Thyroid gland (tissue), 4 donors: ENCODE results near the gene PPP1R15A. TPM values are rescaled to one million over a fixed set of nuclear protein-coding genes. Genes with fewer than 3 reads are reported as not detected.

ENCODE experiments used
- DNase-seq, 2 donors: peaks; one replicate each; pipeline ENCODE4 v3.0.0-alpha.2; 2019
- H3K27ac ChIP-seq, 3 donors: fragments of 200-600 bp; sonication (generic); 1 replicate in 2 of 3; 2 replicates in 1 of 3; pipeline ENCODE4 v1.5.1; 2016 to 2019; ENCODE audit warnings: mild to moderate bottlenecking in 1 of 3, moderate library complexity in 1 of 3
- H3K27me3 ChIP-seq: fragments of 200-600 bp; sonication (generic); one replicate; pipeline ENCODE4 v1.5.1; 2019
- H3K36me3 ChIP-seq, 2 donors: fragments of 200-600 bp; sonication (generic); one replicate each; pipeline ENCODE4 v1.5.1; 2016 to 2019
- H3K4me1 ChIP-seq, 2 donors: fragments of 200-600 bp; sonication (generic); one replicate each; pipeline ENCODE4 v1.5.1; 2017 to 2019
- H3K4me3 ChIP-seq, 3 donors: fragments of 200-600 bp; sonication (generic); replicated peaks in 1 of 3; 1 replicate in 2 of 3; 2 replicates in 1 of 3; pipeline ENCODE4 v1.5.1; 2016; ENCODE audit warnings: mild to moderate bottlenecking in 1 of 3
- H3K9me3 ChIP-seq: fragments of 200-600 bp; sonication (generic); one replicate; pipeline ENCODE4 v1.5.1; 2017
- POLR2A ChIP-seq, 2 donors: fragments of 450-650 bp; IDR thresholded peaks; one replicate each; pipeline ENCODE4 v1.6.1; 2017; ENCODE audit warnings: antibody characterized with exemption in 2 of 2, mild to moderate bottlenecking in 2 of 2, moderate library complexity in 1 of 2
- WGBS, 2 donors: methylation state at CpG; one replicate each; pipeline ENCODE4 v1.1.5; 2017; 5-methylcytosine and 5-hydroxymethylcytosine counted together
- intact Hi-C: fragments of 100-400 bp; cut with DNase I; formaldehyde crosslinking; loops from one replicate; pipeline ENCODE4 v1.15.1; 2023
- total RNA-seq, 4 donors: library from RNA; depleted of rRNA; stranded (reverse); fragments of >200 nt; gene quantifications; one replicate each; pipeline ENCODE4 v1.2.3, GENCODE V29; 2016
- TF ChIP-seq, protein P1 (sequence below), 6 experiments: fragments of 200-600 bp in 3 of 6; fragments of 450-650 bp in 3 of 6; sonication (generic) in 3 of 6; IDR thresholded peaks; one replicate each; pipeline ENCODE4 v1.5.1; 2016 to 2019; ENCODE audit warnings: antibody characterized with exemption in 6 of 6, mild to moderate bottlenecking in 2 of 6, inconsistent platforms in 1 of 6, moderate library complexity in 1 of 6

Gene PPP1R15A
- total RNA-seq, 4 donors from 2014 or later: 18.7 to 31.7 (median 24.2) TPM

DNA sequence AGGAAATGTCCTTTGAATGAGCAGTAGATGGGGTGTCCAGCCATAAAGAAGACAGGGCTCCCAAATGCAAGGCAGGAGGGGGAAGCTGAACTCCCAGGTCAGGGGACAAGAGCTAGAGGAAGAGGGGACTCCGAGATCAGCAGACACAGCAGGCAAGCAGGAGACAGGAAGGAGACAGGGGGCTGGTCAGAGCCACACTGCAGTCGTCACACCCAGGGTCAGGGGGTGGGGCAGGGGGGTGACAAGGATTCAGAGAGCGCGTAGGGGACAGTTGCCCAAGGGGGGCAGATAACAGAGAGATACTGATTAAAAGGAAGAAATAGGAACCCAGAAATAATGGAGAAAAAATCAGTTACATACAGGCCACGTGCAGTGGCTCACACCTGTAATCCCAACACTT is 39.2 kb upstream of the PPP1R15A start:
- DNase-seq: no peak
- WGBS, 2 donors: 83 to 88% methylated on average over 5 of the region's 5 CpGs
- no peak overlapping the region for H3K27ac ChIP-seq
- no peaks in the 10 kb centered on the region for H3K27me3 ChIP-seq
- no peak for TF ChIP-seq POLR2A (IDR thresholded peaks at IDR 0.05)
- TF ChIP-seq, protein P1, sequence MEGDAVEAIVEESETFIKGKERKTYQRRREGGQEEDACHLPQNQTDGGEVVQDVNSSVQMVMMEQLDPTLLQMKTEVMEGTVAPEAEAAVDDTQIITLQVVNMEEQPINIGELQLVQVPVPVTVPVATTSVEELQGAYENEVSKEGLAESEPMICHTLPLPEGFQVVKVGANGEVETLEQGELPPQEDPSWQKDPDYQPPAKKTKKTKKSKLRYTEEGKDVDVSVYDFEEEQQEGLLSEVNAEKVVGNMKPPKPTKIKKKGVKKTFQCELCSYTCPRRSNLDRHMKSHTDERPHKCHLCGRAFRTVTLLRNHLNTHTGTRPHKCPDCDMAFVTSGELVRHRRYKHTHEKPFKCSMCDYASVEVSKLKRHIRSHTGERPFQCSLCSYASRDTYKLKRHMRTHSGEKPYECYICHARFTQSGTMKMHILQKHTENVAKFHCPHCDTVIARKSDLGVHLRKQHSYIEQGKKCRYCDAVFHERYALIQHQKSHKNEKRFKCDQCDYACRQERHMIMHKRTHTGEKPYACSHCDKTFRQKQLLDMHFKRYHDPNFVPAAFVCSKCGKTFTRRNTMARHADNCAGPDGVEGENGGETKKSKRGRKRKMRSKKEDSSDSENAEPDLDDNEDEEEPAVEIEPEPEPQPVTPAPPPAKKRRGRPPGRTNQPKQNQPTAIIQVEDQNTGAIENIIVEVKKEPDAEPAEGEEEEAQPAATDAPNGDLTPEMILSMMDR (IDR thresholded peaks at IDR 0.05): no peak
- H3K36me3 ChIP-seq: no peaks in the 10 kb centered on the region
- peaks cover 15 to 18% of the 10 kb centered on the region in 2 donors for H3K4me1 ChIP-seq
- intact Hi-C loops: loop anchor here (10.0 kb wide), 1 partner anchor 188 kb away; the partner anchor contains the start of gene CA11
- H3K4me3 ChIP-seq: no peak overlapping the region
- no peaks in the 10 kb centered on the region for H3K9me3 ChIP-seq

DNA sequence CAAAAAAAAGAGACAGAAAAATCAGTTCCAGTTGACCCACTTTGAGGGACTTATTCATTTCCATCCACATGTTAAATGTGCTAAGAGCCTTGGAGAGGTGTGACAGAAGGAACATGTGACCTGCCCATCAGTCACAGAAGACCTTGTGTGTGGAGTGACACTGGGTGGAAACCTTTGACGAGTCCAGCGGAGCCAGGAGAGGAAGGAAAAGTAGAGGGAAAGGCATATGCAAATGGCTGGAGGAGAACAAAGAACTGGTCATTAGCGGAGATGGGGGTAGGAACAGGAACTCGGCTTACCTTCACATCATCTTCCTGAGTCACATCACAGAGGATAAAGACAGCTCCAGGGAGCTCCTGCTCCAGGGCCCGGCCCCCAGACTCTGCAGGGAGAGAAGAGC is 38.2 kb upstream of the PPP1R15A start:
- DNase-seq: no peak
- WGBS, 2 donors: 82% methylated on average over 5 of the region's 5 CpGs
- no peaks in the 10 kb centered on the region for H3K36me3 ChIP-seq
- H3K4me3 ChIP-seq: no peak overlapping the region
- H3K4me1 ChIP-seq: peaks cover 15 to 18% of the 10 kb centered on the region in 2 donors
- TF ChIP-seq, protein P1 (IDR thresholded peaks at IDR 0.05): no peak
- TF ChIP-seq POLR2A (IDR thresholded peaks at IDR 0.05): no peak
- intact Hi-C loops: loop anchor here (10.0 kb wide), 1 partner anchor 189 kb away; the partner anchor contains the start of gene CA11
- H3K27me3 ChIP-seq: no peaks in the 10 kb centered on the region
- H3K9me3 ChIP-seq: no peaks in the 10 kb centered on the region
- no peak overlapping the region for H3K27ac ChIP-seq

DNA sequence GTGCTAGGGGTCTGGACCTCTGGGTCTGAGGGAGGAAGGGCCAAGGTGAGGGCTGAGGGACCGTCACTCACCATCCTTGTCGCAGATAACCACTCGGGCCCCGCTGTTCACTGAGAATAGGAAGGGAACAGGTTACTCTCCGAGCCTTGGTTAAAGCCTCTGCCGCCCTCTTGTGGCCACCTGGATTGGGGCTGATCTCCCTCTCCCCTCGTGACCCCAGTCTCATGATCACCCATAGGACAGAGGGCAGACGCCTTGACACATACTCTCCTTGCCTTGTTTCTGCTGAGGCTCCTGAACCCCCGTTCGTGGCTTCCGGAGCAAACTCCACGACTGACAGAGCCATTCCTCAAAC is 36.5 kb upstream of the PPP1R15A start:
- TF ChIP-seq, protein P1 (IDR thresholded peaks at IDR 0.05): peak; percentile 67 to 98 (median 94)
- TF ChIP-seq POLR2A (IDR thresholded peaks at IDR 0.05): peak; percentile 47 to 84
- H3K36me3 ChIP-seq: no peaks in the 10 kb centered on the region
- peaks cover 15 to 18% of the 10 kb centered on the region in 2 donors for H3K4me1 ChIP-seq
- peak overlapping the region in 2 of 3 donors; percentile 16 to 27 for H3K4me3 ChIP-seq
- 3 to 6% methylated on average over 11 to 12 of the region's 12 CpGs for WGBS, 2 donors
- peak overlapping the region; percentile 69 to 92 (median 87) for H3K27ac ChIP-seq
- intact Hi-C loops: loop anchor here (2.0 to 10.0 kb wide), 2 partner anchors 41 to 191 kb away; partner anchors contain the start of gene CA11
- H3K27me3 ChIP-seq: no peaks in the 10 kb centered on the region
- DNase-seq: peak; percentile 98
- no peaks in the 10 kb centered on the region for H3K9me3 ChIP-seq

DNA sequence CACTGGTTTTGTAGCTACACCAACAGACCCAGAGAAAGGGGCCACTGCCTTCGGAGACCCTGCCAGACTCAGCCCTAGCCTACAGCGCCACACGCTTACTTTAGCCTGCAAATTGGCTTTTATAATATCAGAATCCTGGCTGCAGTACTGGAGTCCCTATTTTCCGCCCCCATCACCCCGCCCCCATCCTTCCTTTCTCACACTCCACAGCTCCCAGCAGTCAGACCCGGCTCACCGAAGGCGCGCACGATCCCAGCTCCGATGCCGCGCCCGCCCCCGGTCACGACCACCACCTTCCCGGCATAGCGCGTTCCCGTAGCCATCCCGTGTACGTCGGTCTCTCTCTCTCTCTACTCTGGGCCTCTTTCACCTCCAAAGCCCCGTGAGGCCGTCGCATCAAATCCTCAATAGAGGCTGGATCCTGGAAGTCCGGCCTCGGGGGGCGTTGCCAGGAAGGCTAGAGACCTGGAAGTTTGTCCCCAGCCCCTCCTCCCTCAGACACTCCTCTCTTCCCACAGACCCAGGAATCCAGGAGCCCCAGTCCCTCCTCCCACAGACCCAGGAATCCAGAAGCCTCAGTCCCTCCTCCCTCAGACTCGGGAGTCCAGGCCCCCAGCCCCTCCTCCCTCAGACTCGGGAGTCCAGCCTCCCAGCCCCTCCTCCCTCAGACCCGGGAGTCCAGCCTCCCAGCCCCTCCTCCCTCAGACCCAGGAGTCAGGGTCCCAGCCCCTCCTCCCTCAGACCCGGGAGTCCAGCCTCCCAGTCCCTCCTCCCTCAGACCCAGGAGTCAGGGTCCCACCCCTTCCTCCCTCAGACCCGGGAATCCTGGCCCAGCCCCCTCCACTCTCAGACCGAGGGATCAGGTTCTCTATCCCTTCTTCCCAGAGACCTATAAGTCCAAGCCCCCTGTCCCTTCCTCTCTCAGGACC is 35.9 kb upstream of the PPP1R15A start, which contains the start of gene HSD17B14:
HSD17B14 (minus strand) TSS at position 403 of the 929 bp plus-strand sequence; CDS start at position 323, 80 bp downstream.
- H3K9me3 ChIP-seq: no peaks in the 10 kb centered on the region
- no peaks in the 10 kb centered on the region for H3K27me3 ChIP-seq
- H3K27ac ChIP-seq: peak within 1 kb of the TSS; percentile 69 to 92 (median 87)
- DNase-seq: peak; percentile 46 to 58
- peaks cover 15 to 18% of the 10 kb centered on the region in 2 donors for H3K4me1 ChIP-seq
- H3K36me3 ChIP-seq: no peaks in the 10 kb centered on the region
- 12 to 17% methylated on average over 26 to 34 of the region's 35 CpGs for WGBS, 2 donors
- TF ChIP-seq, protein P1 (IDR thresholded peaks at IDR 0.05): peak in 2 of 6 experiments; percentile 2 to 30
- TF ChIP-seq POLR2A (IDR thresholded peaks at IDR 0.05): no peak
- peak within 1 kb of the TSS in 2 of 3 donors; percentile 16 to 27 for H3K4me3 ChIP-seq
- intact Hi-C loops: loop anchor here (2.0 to 10.0 kb wide), 2 partner anchors 42 to 192 kb away; partner anchors contain the start of gene CA11
